Panc1 (cell line): ENCODE measurements around the gene PRKCB. TPM values are rescaled to one million over a fixed set of nuclear protein-coding genes. Genes with fewer than 3 reads are reported as not detected.

Experiments
- ATAC-seq: fragments of 200-7000 bp; cut with Tn5 transposase; 2 replicates; pipeline ENCODE4 v1.9.1; 2020; ENCODE audit warnings: mild to moderate bottlenecking, moderate library complexity
- BruUV-seq: library from RNA; stranded (reverse); fragments of 400-500 nt; replicated peaks from 2 replicates; lab custom pipeline; 2021; lab: Mats Ljungman, UMichigan
- CTCF ChIA-PET: fragments of 300-600 bp; sonication (Branson Sonifier 250); formaldehyde crosslinking; loops from one replicate; lab custom pipeline; 2022; ENCODE audit warnings: antibody characterized with exemption; lab: Charles Lee
- POLR2A ChIA-PET: fragments of 300-600 bp; sonication (Branson Sonifier 250); formaldehyde crosslinking; loops from one replicate; lab custom pipeline; 2022; ENCODE audit warnings: antibody characterized with exemption; lab: Charles Lee
- DNase-seq: peaks from one replicate; pipeline ENCODE4 v3.0.0-alpha.2; 2010; ENCODE audit warnings: low read depth, low spot score
- H3K27ac ChIP-seq: 2 replicates; pipeline ENCODE4 v1.5.1; 2011; ENCODE audit warnings: mild to moderate bottlenecking, low read length, inconsistent platforms
- H3K27me3 ChIP-seq: fragments of 200-500 bp; sonication (Bioruptor generic); 2 replicates; pipeline ENCODE4 v1.6.0; 2014; ENCODE audit warnings: low read length, inconsistent platforms; ENCODE audit not compliant: control insufficient read depth, insufficient read depth
- H3K36me3 ChIP-seq: fragments of 200-500 bp; sonication (Bioruptor generic); 2 replicates; pipeline ENCODE4 v1.5.1; 2014; ENCODE audit warnings: inconsistent platforms, mild to moderate bottlenecking, low read length, moderate library complexity; ENCODE audit not compliant: control insufficient read depth, insufficient read depth
- H3K4me1 ChIP-seq: 2 replicates; pipeline ENCODE4 v1.5.1; 2011; ENCODE audit warnings: inconsistent platforms, mild to moderate bottlenecking, low read length, moderate library complexity; ENCODE audit not compliant: control insufficient read depth, insufficient read depth
- H3K4me3 ChIP-seq, 2 experiments: 2 replicates each; pipeline ENCODE4 v1.5.1; 2011 to 2012; ENCODE audit warnings: low read depth in 2 of 2, low read length in 2 of 2, mild to moderate bottlenecking in 2 of 2, inconsistent platforms in 1 of 2, moderate library complexity in 1 of 2
- H3K9me3 ChIP-seq: fragments of 200-500 bp; sonication (Bioruptor generic); 2 replicates; pipeline ENCODE4 v1.5.1; 2014; ENCODE audit warnings: low read depth, mild to moderate bottlenecking, inconsistent platforms, low read length, moderate library complexity; ENCODE audit not compliant: control insufficient read depth, insufficient read depth
- CTCF ChIP-seq: fragments of 450-650 bp; IDR thresholded peaks from 2 replicates; pipeline ENCODE4 v1.5.1; 2017; ENCODE audit warnings: mild to moderate bottlenecking
- POLR2AphosphoS5 ChIP-seq: IDR thresholded peaks from 2 replicates; pipeline ENCODE4 v1.6.1; 2012; ENCODE audit warnings: mild to moderate bottlenecking, low read depth, low read length, moderate library complexity
- REST ChIP-seq, 2 experiments: IDR thresholded peaks; 2 replicates each; pipeline ENCODE4 v1.6.1; 2011 to 2012; ENCODE audit warnings: low read depth in 2 of 2, control low read depth in 1 of 2, low read length in 1 of 2, mild to moderate bottlenecking in 1 of 2, moderate library complexity in 1 of 2; ENCODE audit not compliant: insufficient read depth in 1 of 2
- SIN3A ChIP-seq: IDR thresholded peaks from 2 replicates; pipeline ENCODE4 v1.6.1; 2012; ENCODE audit warnings: low read depth, mild to moderate bottlenecking, low read length, moderate library complexity, borderline replicate concordance; ENCODE audit not compliant: insufficient read depth
- TCF7L2 ChIP-seq: IDR thresholded peaks from 2 replicates; pipeline ENCODE4 v1.6.1; 2011; ENCODE audit warnings: mild to moderate bottlenecking, low read depth, low read length, inconsistent platforms
- in situ Hi-C: cut with HindIII; loops from 2 replicates; pipeline ENCODE4 v1.10.0; 2016; ENCODE audit warnings: low sequenced_read_pairs, low pct_unique_long_range_greater_than_20kb
- intact Hi-C: fragments of 100-400 bp; cut with micrococcal nuclease; formaldehyde crosslinking; loops from one replicate; pipeline ENCODE4 v1.10.0; 2022; ENCODE audit not compliant: unreplicated experiment
- total RNA-seq: library from RNA; stranded (reverse); gene quantifications from one replicate; pipeline ENCODE4 v1.2.1, GENCODE V29; 2021; ENCODE audit not compliant: unreplicated experiment

The PRKCB gene
- total RNA-seq, 1 experiment from 2014 or later: 0.41 TPM

GRCh38 chr16:24007934-24008333 lies 172.2 kb downstream of the PRKCB start:
- H3K4me1 ChIP-seq: no peaks in the 10 kb centered on the region
- ChIA-PET CTCF (no interaction called here), POLR2A (no interaction called here)
- no peak overlapping the region for H3K27ac ChIP-seq
- in situ Hi-C loops (no loop called here), intact Hi-C loops (no loop called here)
- no TSS peak for BruUV-seq
- DNase-seq: no peak
- H3K36me3 ChIP-seq: no peaks in the 10 kb centered on the region
- TF ChIP-seq TCF7L2 (no peak), POLR2AphosphoS5 (no peak), SIN3A (no peak), CTCF (no peak), REST (IDR thresholded peaks at IDR 0.05; ENCODE audit: insufficient read depth in 1 of 2, low read depth in 2 of 2, low read length in 1 of 2) (no peak)
- no peak overlapping the region for H3K4me3 ChIP-seq
- H3K27me3 ChIP-seq: 0 out of 2 replicates have a peak, but pooled peaks cover 4% of the 10 kb centered on the region
- H3K9me3 ChIP-seq: no peaks in the 10 kb centered on the region
- no peak for ATAC-seq

GRCh38 chr16:24009098-24009497 lies 173.3 kb downstream of the PRKCB start:
- CTCF ChIA-PET: no interaction called here

More at GRCh38 chr16:24009098-24009497, 173.3 kb downstream of the PRKCB start:
- H3K4me1 ChIP-seq: no peaks in the 10 kb centered on the region
- H3K27ac ChIP-seq: no peak overlapping the region
- intact Hi-C loops: no loop called here
- H3K36me3 ChIP-seq: no peaks in the 10 kb centered on the region
- in situ Hi-C loops: no loop called here
- POLR2A ChIA-PET: no interaction called here
- ATAC-seq: no peak
- no peaks in the 10 kb centered on the region for H3K9me3 ChIP-seq
- TF ChIP-seq SIN3A (no peak), REST (IDR thresholded peaks at IDR 0.05; ENCODE audit: insufficient read depth in 1 of 2, low read depth in 2 of 2, low read length in 1 of 2) (no peak), TCF7L2 (no peak), CTCF (no peak), POLR2AphosphoS5 (no peak)
- H3K4me3 ChIP-seq: no peak overlapping the region
- 0 out of 2 replicates have a peak, but pooled peaks cover 2% of the 10 kb centered on the region for H3K27me3 ChIP-seq
- no TSS peak for BruUV-seq
- DNase-seq: no peak
